Measurements from ENCODE around the gene GPR55.

- TF ChIP-seq, protein P1, sequence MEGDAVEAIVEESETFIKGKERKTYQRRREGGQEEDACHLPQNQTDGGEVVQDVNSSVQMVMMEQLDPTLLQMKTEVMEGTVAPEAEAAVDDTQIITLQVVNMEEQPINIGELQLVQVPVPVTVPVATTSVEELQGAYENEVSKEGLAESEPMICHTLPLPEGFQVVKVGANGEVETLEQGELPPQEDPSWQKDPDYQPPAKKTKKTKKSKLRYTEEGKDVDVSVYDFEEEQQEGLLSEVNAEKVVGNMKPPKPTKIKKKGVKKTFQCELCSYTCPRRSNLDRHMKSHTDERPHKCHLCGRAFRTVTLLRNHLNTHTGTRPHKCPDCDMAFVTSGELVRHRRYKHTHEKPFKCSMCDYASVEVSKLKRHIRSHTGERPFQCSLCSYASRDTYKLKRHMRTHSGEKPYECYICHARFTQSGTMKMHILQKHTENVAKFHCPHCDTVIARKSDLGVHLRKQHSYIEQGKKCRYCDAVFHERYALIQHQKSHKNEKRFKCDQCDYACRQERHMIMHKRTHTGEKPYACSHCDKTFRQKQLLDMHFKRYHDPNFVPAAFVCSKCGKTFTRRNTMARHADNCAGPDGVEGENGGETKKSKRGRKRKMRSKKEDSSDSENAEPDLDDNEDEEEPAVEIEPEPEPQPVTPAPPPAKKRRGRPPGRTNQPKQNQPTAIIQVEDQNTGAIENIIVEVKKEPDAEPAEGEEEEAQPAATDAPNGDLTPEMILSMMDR (IDR thresholded peaks at IDR 0.05; ENCODE audit: low read length), result no peak
- TF ChIP-seq EZH2 (IDR thresholded peaks at IDR 0.05; ENCODE audit: borderline replicate concordance, low read length), result no peak
Measured at GRCh38 chr2:230934231-230935129, 9.4 kb upstream of the GPR55 start.
